Measurements from ENCODE around the gene CNIH2. TPM values are rescaled to one million over a fixed set of nuclear protein-coding genes. Genes with fewer than 3 reads are reported as not detected.
A peak's percentile ranks its signal among the peaks of the same experiment; 100 is the strongest.

CNIH2 gene
- polyA plus RNA-seq, 1 experiment: 1.2 TPM

- Histone ChIP-seq H3K36me3 (ENCODE audit: control insufficient read depth, insufficient read depth, low read length) (no peaks in the 10 kb centered on the region; the same call in 1 of the 2 replicates), H3K4me3 (ENCODE audit: low read depth, low read length) (peak overlapping the region; percentile 35), H3K27me3 (ENCODE audit: control insufficient read depth, insufficient read depth, low read length) (peaks cover 3% of the 10 kb centered on the region; the same call in 1 of the 2 replicates)
- ChIA-PET CTCF (interaction anchor here (0.7 to 11.3 kb wide), 22 partner anchors 9 to 127 kb away, joined by 3 to 201 read pairs (median 8); partner anchors contain the start of genes B4GAT1, BRMS1, MRPL11 and NPAS4), POLR2A (interaction anchor here (0.8 to 3.8 kb wide), 6 partner anchors 13 to 74 kb away, joined by 3 to 34 read pairs (median 5); partner anchors contain the start of genes RIN1 and YIF1A)
- DNase-seq (ENCODE audit: low read depth): no peak
- TF ChIP-seq CTCF (IDR thresholded peaks at IDR 0.05; ENCODE audit: insufficient read depth, low read depth, low read length): peak; percentile 96; the same call in 1 of the 2 replicates
Measured at GRCh38 chr11:66311470-66311964, 33.5 kb downstream of the CNIH2 start.

GRCh38 chr11:66311965-66312548, 34.1 kb downstream of the CNIH2 start:
- peaks cover 3% of the 10 kb centered on the region; the same call in 1 of the 2 replicates for H3K27me3 ChIP-seq (ENCODE audit: control insufficient read depth, insufficient read depth, low read length)
- DNase-seq (ENCODE audit: low read depth): no peak
- H3K36me3 ChIP-seq (ENCODE audit: control insufficient read depth, insufficient read depth, low read length): no peaks in the 10 kb centered on the region; the same call in 1 of the 2 replicates
- H3K4me3 ChIP-seq (ENCODE audit: low read depth, low read length): peak overlapping the region; percentile 35
- CTCF ChIA-PET: interaction anchor here (0.6 to 11.3 kb wide), 29 partner anchors 10 to 175 kb away, joined by 3 to 201 read pairs (median 5); partner anchors contain the start of genes B4GAT1, BRMS1, MRPL11 and NPAS4
- POLR2A ChIA-PET: interaction anchor here (0.7 to 3.8 kb wide), 10 partner anchors 13 to 155 kb away, joined by 3 to 34 read pairs (median 5); partner anchors contain the start of genes PELI3, RIN1 and YIF1A
- no peak; the same call in 1 of the 2 replicates for TF ChIP-seq CTCF (IDR thresholded peaks at IDR 0.05; ENCODE audit: insufficient read depth, low read depth, low read length)

- POLR2A ChIA-PET: interaction anchor here (0.7 to 3.8 kb wide), 8 partner anchors 12 to 154 kb away, joined by 3 to 34 read pairs (median 6); partner anchors contain the start of genes BRMS1, PELI3, RIN1 and YIF1A
- peak; percentile 98 for DNase-seq (ENCODE audit: low read depth)
- Histone ChIP-seq H3K36me3 (ENCODE audit: control insufficient read depth, insufficient read depth, low read length) (no peaks in the 10 kb centered on the region; the same call in 1 of the 2 replicates), H3K27me3 (ENCODE audit: control insufficient read depth, insufficient read depth, low read length) (no peaks in the 10 kb centered on the region), H3K4me3 (ENCODE audit: low read depth, low read length) (peak overlapping the region; percentile 69)
- CTCF ChIA-PET: interaction anchor here (0.6 to 11.3 kb wide), 21 partner anchors 10 to 176 kb away, joined by 3 to 201 read pairs (median 7); partner anchors contain the start of genes B4GAT1, BRMS1, NPAS4 and RAB1B
- TF ChIP-seq CTCF (IDR thresholded peaks at IDR 0.05; ENCODE audit: insufficient read depth, low read depth, low read length): no peak
Measured at GRCh38 chr11:66312549-66313320, 34.8 kb downstream of the CNIH2 start.

- Histone ChIP-seq H3K36me3 (ENCODE audit: control insufficient read depth, insufficient read depth, low read length) (no peaks in the 10 kb centered on the region; the same call in 1 of the 2 replicates), H3K27me3 (ENCODE audit: control insufficient read depth, insufficient read depth, low read length) (no peaks in the 10 kb centered on the region), H3K4me3 (ENCODE audit: low read depth, low read length) (peak overlapping the region; percentile 69)
- ChIA-PET POLR2A (interaction anchor here (0.7 to 3.8 kb wide), 6 partner anchors 11 to 96 kb away, joined by 3 to 34 read pairs (median 12); partner anchors contain the start of genes BRMS1, RIN1 and YIF1A), CTCF (interaction anchor here (0.8 to 11.3 kb wide), 12 partner anchors 9 to 94 kb away, joined by 3 to 201 read pairs (median 10); partner anchors contain the start of genes BRMS1, RAB1B, RIN1 and TMEM151A)
- DNase-seq (ENCODE audit: low read depth): no peak
- peak; percentile 60 for TF ChIP-seq CTCF (IDR thresholded peaks at IDR 0.05; ENCODE audit: insufficient read depth, low read depth, low read length)
Measured at GRCh38 chr11:66313321-66314185, 35.6 kb downstream of the CNIH2 start.

Measured in BJ (cell line).